Measurements from ENCODE around the gene SSC5D.

The SSC5D gene

GRCh38 chr19:55484593-55485438 lies 3.4 kb upstream of the SSC5D start, which contains the start of gene NAT14:
Gene NAT14, plus strand, starts transcription at chr19:55485188. Its CDS starts 521 bp downstream, at chr19:55485709.
- peak within 1 kb of the TSS; percentile 79 for H3K4me3 ChIP-seq (ENCODE audit: low read length)
- no peak for TF ChIP-seq ZNF274 (IDR thresholded peaks at IDR 0.05; ENCODE audit: low read depth, low read length)

GRCh38 chr19:55485439-55486011 lies 2.7 kb upstream of the SSC5D start:
- H3K4me3 ChIP-seq (ENCODE audit: low read length) = peak overlapping the region; percentile 79
- TF ChIP-seq ZNF274 (IDR thresholded peaks at IDR 0.05; ENCODE audit: low read depth, low read length) = no peak

DNA sequence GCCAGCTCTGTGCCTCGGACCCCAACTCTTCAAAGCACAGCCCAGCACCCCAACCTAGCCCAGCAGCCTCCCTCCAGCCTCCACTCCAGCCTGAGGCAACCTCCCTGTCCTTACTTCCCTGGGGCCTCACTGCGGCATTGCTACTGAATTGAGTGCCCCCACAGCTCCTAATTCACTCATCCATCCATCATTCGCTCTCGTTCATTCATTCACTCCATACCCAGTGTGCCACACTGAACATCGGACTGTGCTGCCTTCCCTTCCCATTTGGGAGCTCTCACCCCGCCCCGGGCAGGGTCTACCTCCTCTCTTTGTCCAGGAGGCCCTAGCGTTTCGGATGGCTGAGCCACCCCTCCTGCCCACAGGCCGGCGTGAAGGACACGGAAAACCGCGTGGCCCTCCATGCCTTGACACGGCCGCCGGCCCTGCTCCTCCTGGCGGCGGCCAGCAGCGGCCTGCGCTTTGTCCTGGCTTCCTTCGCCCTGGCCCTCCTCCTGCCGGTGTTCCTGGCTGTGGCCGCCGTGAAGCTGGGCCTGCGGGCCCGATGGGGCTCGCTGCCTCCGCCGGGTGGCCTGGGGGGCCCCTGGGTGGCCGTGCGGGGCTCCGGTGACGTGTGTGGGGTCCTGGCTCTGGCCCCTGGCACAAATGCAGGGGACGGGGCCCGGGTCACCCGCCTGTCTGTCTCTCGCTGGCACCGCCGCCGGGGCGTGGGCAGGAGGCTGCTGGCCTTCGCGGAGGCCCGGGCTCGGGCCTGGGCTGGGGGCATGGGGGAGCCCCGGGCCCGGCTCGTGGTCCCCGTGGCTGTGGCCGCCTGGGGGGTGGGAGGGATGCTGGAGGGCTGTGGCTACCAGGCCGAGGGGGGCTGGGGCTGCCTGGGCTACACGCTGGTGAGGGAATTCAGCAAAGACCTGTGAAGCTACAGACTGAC lies 1.9 kb upstream of the SSC5D start:
- no peak overlapping the region for H3K4me3 ChIP-seq (ENCODE audit: low read length)
- no peak for TF ChIP-seq ZNF274 (IDR thresholded peaks at IDR 0.05; ENCODE audit: low read depth, low read length)

DNA sequence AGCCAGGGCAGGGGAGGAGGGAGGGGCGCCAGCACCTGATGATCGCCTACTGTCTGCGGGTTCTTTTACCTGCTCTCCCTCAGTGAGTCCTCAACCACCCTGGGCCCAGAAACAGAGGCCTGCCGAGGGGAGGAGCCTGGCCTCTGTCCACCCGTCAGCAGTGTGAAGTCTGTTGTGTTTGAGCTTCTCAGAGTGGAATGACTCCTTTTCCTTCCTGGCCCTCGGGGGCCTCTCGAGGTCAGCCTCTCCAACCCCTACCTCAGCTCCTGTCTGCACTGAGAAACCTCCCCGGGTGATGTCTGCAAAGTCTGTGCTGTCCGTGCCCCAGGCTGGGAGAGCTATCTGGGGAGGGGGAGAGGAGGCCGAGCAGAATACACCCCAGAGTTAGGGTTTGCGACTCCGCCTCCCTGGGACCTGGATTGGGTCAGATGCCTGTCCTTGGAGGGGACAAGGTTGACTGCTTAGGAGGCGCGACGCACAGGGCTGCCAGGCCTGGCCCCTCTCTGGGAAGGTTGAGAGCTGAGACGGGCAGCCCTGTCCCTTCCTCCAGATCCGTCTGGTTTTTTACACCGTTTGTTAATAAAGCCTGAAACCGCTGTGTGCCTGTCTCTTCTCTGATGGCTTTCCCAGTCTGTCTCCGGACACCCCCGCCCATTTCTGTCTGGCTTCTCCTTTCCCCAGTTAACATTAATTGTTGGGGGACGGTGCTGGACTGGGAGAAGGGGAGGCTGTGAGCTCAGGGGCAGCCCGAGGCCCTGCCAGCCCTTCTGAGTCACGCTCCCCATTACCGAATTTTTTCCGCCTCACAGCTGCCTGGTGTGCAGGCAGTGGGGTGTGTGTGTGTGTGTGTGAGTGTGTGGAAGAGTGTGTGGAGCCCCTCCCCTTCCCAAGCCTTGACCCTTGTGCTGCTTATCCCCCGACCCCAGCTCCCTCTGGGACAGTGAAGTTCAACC lies 989 bp upstream of the SSC5D start:
- no peak overlapping the region for H3K4me3 ChIP-seq (ENCODE audit: low read length)
- no peak for TF ChIP-seq ZNF274 (IDR thresholded peaks at IDR 0.05; ENCODE audit: low read depth, low read length)

DNA sequence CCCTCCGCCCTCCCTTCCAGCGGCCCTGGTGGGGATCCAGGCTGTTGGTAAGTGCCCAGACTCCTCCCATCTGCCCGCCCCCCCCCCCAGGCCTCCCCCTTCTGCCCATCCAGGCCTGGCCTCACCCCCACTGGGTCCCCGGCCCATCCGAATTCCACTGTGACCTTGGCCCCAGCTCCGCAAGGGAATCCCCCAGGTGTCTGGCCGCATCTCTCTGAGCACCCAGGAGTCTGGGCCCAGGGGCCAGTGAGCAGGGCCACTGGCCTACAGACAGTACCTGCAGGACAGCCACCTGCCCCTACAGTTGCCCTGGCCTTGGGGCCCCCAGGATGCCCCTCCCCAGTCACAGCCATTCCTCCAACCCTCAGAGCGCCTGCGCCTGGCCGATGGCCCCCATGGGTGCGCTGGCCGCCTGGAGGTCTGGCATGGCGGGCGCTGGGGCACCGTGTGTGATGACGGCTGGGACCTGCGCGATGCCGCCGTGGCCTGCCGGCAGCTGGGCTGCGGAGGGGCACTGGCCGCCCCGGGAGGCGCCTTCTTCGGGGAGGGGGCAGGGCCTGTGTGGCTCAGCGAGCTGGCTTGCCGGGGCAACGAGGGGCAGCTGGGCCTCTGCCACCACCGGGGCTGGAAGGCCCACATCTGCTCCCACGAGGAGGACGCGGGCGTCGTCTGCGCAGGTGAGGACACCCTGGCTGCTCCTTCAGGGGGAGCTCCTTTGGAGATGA lies 912 bp downstream of the SSC5D start:
- H3K4me3 ChIP-seq (ENCODE audit: low read length) = no peak overlapping the region
- no peak for TF ChIP-seq ZNF274 (IDR thresholded peaks at IDR 0.05; ENCODE audit: low read depth, low read length)

DNA sequence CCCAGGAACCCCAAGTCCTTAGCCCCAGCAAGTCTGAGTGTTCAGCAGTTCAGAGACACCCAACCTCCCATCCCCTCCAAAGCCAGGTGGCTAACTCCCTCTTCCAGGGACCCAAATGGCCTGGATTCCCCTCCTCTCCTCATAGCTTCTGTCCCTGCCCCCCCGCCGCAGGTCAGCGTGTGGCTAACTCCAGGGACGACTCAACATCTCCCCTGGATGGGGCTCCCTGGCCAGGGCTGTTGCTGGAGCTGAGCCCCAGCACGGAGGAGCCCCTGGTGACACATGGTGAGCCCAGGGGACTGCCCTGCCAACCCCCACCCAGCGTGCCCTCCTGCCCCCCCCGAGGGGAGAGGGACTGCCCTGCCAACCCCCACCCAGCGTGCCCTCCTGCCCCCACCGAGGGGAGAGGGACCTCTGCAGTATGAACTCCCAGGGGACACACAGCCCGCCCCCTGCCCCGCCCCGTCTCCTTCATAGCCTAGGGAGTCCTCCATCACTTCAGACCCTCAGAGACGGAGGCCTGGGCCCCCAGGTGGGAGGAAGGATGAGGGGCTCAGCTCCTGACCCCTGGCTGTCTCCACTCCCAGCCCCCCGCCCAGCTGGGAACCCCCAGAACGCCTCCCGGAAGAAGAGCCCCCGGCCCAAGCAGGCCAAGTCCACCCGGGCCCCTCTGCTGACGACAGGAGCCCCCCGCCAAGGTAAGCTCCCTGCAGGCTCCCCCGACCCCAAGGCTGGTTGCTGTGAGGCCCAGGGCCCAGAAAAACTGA lies 1.7 kb downstream of the SSC5D start:
- H3K4me3 ChIP-seq (ENCODE audit: low read length) = no peak overlapping the region
- no peak for TF ChIP-seq ZNF274 (IDR thresholded peaks at IDR 0.05; ENCODE audit: low read depth, low read length)

DNA sequence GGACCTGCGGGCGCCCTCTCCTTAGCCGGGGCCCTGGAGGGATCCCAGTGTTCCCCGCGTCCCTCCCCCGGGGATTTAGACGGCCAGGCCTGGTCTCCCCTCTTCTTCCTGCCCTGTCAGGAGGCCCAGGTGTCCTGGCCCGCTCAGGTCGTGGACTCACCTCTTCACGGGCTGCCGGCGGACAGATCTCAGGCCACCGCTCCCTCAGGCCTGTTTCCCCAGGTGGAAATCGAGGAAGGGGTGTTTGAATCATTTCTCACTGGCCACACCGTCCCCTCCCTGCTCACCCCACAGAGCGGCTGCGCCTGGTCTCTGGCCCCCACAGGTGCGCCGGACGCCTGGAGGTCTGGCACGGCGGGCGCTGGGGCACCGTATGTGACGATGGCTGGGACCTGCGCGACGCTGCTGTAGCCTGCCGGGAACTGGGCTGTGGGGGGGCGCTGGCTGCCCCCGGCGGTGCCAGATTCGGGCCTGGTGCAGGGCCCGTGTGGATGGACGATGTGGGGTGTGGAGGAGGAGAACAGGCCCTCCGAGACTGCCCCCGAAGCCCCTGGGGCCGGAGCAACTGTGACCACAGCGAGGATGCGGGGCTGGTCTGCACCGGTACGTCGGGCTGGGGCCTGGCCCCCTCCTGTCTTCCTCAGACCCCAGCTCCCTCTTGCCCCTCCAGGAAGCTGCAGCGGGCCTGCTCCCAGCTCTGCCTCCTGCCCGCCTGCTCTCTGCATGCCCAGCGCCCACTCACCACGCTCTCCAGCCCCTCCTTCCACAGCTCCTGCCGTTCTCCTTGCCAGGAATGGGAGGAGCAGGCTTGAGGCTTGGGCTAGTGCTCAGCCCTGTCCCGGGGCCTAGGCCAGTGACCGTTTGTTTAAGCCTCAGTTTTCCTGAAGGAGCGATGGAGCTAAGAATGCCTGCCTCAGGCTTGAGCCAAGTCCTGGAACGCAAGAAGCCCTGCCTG lies 2.5 kb downstream of the SSC5D start:
- H3K4me3 ChIP-seq (ENCODE audit: low read length) = no peak overlapping the region
- no peak for TF ChIP-seq ZNF274 (IDR thresholded peaks at IDR 0.05; ENCODE audit: low read depth, low read length)

DNA sequence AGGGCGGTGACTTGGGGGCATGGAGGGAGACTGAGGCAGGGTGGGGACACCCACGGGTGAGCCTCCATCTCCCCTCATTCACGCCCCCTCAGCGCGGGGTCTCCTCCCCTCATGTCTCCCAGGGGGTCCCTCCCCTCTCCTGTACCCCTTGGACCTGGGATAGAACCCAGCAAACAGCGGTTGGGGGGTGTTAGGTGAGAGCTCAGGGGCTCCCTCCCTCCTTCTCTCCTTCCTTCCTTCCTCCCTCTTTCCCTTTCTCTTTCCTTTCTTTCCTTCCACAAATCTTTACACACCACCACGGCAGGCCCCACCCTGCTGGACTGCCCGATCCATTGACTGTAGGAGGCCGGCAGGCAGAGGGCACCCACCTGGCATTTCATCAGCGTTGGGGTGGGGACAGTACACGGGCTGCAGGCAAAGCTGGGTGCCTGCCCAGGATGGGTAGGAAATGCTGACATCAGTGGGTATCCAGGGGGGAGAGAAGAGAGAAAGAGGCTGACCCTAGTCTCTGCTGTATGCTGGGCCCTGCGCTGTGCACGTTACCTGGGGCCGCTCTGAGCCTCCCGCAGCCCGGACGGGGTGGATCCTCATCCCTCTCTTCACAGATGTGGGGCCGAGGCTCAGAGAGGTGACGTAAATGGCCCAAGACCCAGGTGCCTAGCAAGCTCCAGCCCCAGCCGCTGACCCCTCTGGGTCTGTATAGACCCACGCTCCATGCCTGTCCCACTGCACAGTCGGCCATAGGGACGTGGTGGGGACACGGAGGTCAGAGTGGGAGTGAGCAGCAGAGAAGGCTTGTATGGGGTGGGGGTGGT lies 3.5 kb downstream of the SSC5D start:
- H3K4me3 ChIP-seq (ENCODE audit: low read length) = no peak overlapping the region
- no peak for TF ChIP-seq ZNF274 (IDR thresholded peaks at IDR 0.05; ENCODE audit: low read depth, low read length)

DNA sequence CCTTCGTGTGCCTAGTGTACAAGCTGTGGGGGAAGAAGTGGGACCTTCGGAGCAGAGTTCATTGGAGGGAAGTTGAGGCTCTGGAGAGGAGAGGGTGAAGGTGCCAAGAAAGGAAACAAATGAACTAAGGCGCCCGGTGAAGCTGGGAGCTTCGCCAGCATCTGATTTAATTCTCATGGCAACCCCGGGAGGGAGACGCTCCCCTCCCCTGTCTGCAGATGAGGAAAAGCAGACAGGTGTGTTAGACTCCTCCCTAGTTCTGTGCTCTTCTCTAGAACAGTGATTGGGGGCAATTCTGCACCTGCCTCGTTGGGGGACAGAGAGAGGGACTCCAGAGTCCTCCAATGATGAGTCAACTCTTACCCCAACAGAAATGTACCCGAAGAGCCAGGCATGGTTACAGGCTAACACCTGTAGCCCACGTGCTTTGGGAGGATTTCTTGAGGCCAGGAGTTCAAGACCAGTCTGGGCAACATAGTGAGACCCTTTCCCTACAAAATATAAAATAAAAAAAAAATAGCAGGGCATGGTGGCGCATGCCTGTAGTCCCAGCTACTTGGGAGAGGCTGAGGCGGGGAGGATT lies 4.2 kb downstream of the SSC5D start:
- H3K4me3 ChIP-seq (ENCODE audit: low read length) = no peak overlapping the region
- TF ChIP-seq ZNF274 (IDR thresholded peaks at IDR 0.05; ENCODE audit: low read depth, low read length) = no peak

- no peak overlapping the region for H3K4me3 ChIP-seq (ENCODE audit: low read length)
- no peak for TF ChIP-seq ZNF274 (IDR thresholded peaks at IDR 0.05; ENCODE audit: low read depth, low read length)
Measured at GRCh38 chr19:55493052-55493644, 4.9 kb downstream of the SSC5D start.
